Kidney epithelial cell (primary cell): Measurements from ENCODE around the gene PI4KB. TPM values are rescaled to one million over a fixed set of nuclear protein-coding genes. Genes with fewer than 3 reads are reported as not detected.

ENCODE experiments used
- DNase-seq: peaks from one replicate; pipeline ENCODE4 v3.0.0-alpha.2; 2010; ENCODE audit warnings: low read depth
- H3K27me3 ChIP-seq: 2 replicates; pipeline ENCODE4 v1.6.0; 2011; ENCODE audit warnings: low read length; ENCODE audit not compliant: control insufficient read depth, insufficient read depth
- H3K36me3 ChIP-seq: 2 replicates; pipeline ENCODE4 v1.5.1; 2011; ENCODE audit warnings: low read length; ENCODE audit not compliant: control insufficient read depth, insufficient read depth
- H3K4me3 ChIP-seq: 2 replicates; pipeline ENCODE4 v1.5.1; 2011; ENCODE audit warnings: low read depth, mild to moderate bottlenecking, control low read depth, low read length
- CTCF ChIP-seq: IDR thresholded peaks from 2 replicates; pipeline ENCODE4 v1.5.1; 2011; ENCODE audit warnings: mild to moderate bottlenecking, moderate library complexity, low read length, control low read depth, inconsistent platforms; ENCODE audit not compliant: insufficient read depth, poor library complexity, severe bottlenecking
- total RNA-seq: library from RNA; depleted of rRNA; stranded (reverse); fragments of >200 nt; gene quantifications from 2 replicates; pipeline ENCODE4 v1.2.3, GENCODE V29; 2015

The PI4KB gene
- total RNA-seq: 42.3 and 44.1 TPM in 2 replicates

GRCh38 chr1:151327223-151327902 is at the start of gene PI4KB:
Gene PI4KB, minus strand, starts transcription at chr1:151327416. Its CDS starts 10,935 bp downstream, at chr1:151316481.
- Histone ChIP-seq H3K36me3 (no peaks in the 10 kb centered on the region), H3K4me3 (peak within 1 kb of the TSS; percentile 92), H3K27me3 (no peaks in the 10 kb centered on the region)
- TF ChIP-seq CTCF: no peak
- peak; percentile 89 for DNase-seq

DNA sequence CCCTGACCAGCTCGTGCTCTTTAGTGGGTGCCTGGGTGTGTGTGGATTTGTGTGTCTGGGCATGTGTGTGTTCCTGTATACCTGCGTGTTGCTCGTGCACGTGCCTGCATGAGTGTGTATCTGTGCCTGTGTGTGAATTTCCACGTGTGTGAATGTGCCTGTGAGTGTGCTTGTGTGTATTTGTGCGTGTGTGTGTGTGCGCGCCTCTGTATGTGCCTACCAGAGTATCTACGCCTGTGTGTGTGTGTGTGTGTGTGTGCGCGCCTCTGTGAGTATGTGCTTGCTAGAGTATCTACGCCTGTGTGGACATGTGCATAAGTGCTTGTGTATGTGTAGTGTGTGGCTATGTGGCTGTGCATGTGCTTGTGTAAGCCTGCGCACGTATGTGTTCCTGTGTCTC is 46.0 kb upstream of the PI4KB start:
- no peak for DNase-seq
- Histone ChIP-seq H3K36me3 (no peaks in the 10 kb centered on the region), H3K4me3 (no peak overlapping the region), H3K27me3 (no peaks in the 10 kb centered on the region)
- TF ChIP-seq CTCF: no peak

- no peak for TF ChIP-seq CTCF
- no peaks in the 10 kb centered on the region for H3K27me3 ChIP-seq
- no peak for DNase-seq
- H3K36me3 ChIP-seq: no peaks in the 10 kb centered on the region
- peak within 1 kb of the TSS; percentile 24 for H3K4me3 ChIP-seq
Measured at GRCh38 chr1:151372058-151372934, 45.1 kb upstream of the PI4KB start, which contains the start of gene SELENBP1. Gene SELENBP1, minus strand, starts transcription at chr1:151372705. Its CDS starts 64 bp downstream, at chr1:151372641.

DNA sequence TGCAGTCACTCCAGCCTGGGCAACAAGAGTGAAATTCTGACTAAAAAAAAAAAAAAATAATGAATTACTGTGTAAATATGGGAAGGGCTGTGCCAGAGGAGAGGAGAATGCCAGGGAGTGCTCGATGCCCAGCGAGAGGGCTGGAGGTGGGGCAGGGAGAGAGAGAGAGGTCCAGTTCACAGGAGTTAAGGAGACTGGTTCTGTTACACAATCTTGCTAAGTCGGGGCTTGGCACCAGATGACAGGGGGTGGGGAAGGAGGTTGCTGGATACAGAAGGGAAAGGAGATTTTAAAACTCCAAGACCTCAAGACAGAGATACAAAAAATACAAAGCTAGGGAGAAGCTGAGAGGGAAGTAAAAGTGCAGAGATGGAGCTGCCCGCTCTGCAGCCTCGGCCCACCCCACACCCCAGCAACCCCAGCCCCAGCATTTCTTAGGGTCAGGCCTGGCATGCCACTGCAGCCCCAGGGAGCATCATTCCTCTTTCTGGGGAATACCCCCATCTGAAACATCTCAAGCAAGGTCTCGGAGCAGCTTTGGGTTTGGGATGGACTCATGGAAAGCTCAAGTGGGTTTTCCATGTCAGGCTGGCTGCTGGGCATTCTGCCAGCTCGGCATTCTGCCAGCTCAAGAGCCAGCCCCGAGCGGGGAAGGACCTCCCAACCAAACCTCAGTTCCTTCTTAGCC is 44.3 kb upstream of the PI4KB start:
- no peaks in the 10 kb centered on the region for H3K27me3 ChIP-seq
- no peaks in the 10 kb centered on the region for H3K36me3 ChIP-seq
- DNase-seq: no peak
- TF ChIP-seq CTCF: no peak
- no peak overlapping the region for H3K4me3 ChIP-seq

- no peak overlapping the region for H3K4me3 ChIP-seq
- DNase-seq: no peak
- no peak for TF ChIP-seq CTCF
- H3K36me3 ChIP-seq: no peaks in the 10 kb centered on the region
- H3K27me3 ChIP-seq: no peaks in the 10 kb centered on the region
Measured at GRCh38 chr1:151370211-151370911, 43.1 kb upstream of the PI4KB start.
